ENCODE results near the gene MUTYH. TPM values are rescaled to one million over a fixed set of nuclear protein-coding genes. Genes with fewer than 3 reads are reported as not detected.

MUTYH gene
- total and polyA plus RNA-seq, 3 donors from 2014 or later: 15.1 to 31.5 (median 26.8) TPM

DNA sequence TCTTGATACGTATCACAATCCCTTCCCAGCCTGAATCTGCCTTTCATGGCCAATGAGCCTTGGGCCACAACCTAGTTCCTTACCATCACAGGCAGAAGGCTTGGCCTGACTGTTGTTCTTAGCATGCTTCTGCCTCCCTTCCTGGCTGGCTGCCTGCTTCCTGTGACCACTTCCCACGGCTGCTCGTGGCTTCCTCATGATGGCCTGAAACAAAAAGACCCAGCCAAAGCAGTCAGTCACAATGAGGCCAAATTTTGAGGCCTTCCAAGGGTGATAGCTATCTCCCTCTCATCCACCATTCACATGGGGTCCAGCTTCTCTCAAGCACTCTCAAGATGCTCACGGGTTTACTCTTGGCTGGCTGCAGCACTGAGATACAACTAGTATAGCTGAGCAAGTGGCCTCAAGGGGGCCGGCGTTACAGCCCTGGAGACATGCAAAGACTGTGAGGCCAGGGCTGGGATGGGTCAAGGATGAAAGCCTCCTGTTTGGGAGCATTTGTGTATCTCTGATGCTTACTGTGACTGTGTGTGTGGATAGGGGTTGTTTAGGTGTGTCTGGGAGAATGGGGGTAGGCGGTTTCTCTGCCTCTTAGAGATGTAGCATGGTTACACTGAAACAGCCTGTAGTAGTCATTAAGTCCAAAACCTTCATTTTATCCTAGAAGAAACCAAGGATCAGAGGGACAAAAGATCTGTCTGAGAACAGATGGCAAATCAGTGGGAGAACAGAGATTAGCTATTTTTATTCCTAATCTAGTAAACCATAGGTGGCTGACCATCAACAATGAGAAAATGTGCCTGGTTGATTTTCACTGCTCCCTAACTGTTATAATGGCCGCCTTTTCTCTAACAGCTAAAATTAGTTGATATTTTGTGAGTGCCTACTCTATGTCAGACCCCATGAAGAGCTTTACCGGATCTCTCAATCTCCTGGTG is 5.7 kb downstream of the MUTYH start:
- DNase-seq: no peak
- 64 to 70% methylated on average over 8 to 9 of the region's 9 CpGs for WGBS, 2 donors
- Histone ChIP-seq H3K4me1 (peaks cover 7% of the 10 kb centered on the region), H3K27ac (no peak overlapping the region), H3K27me3 (no peaks in the 10 kb centered on the region), H3K4me3 (no peak overlapping the region), H3K9me3 (no peaks in the 10 kb centered on the region), H3K36me3 (ENCODE audit: low read depth, missing control alignments) (no peaks in the 10 kb centered on the region)
- intact Hi-C loops (cut with DNase I; ENCODE audit: low total_unique reads): no loop called here
- TF ChIP-seq, protein P1, sequence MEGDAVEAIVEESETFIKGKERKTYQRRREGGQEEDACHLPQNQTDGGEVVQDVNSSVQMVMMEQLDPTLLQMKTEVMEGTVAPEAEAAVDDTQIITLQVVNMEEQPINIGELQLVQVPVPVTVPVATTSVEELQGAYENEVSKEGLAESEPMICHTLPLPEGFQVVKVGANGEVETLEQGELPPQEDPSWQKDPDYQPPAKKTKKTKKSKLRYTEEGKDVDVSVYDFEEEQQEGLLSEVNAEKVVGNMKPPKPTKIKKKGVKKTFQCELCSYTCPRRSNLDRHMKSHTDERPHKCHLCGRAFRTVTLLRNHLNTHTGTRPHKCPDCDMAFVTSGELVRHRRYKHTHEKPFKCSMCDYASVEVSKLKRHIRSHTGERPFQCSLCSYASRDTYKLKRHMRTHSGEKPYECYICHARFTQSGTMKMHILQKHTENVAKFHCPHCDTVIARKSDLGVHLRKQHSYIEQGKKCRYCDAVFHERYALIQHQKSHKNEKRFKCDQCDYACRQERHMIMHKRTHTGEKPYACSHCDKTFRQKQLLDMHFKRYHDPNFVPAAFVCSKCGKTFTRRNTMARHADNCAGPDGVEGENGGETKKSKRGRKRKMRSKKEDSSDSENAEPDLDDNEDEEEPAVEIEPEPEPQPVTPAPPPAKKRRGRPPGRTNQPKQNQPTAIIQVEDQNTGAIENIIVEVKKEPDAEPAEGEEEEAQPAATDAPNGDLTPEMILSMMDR (IDR thresholded peaks at IDR 0.05): no peak
- TF ChIP-seq POLR2A (IDR thresholded peaks at IDR 0.05): no peak

DNA sequence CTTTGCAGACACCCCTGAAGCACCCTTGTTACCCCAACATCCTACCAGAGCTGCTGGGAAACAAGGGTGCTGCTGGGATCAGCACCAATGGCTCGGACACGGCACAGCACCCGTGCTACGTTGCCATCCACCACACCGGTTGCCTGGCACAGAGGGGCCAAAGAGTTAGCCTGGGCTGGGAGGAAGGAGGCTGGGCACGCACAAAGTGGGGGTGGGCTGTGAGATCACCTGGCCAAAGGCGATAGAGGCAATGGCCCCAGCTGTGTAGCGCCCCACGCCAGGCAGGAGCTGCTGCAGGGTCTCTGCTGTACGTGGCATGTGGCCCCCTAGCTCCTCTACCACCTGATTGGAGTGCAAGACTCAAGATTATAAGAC is 7.9 kb downstream of the MUTYH start:
- Histone ChIP-seq H3K27ac (no peak overlapping the region), H3K9me3 (no peaks in the 10 kb centered on the region), H3K27me3 (no peaks in the 10 kb centered on the region), H3K4me3 (no peak overlapping the region), H3K4me1 (peaks cover 3% of the 10 kb centered on the region), H3K36me3 (ENCODE audit: low read depth, missing control alignments) (no peaks in the 10 kb centered on the region)
- intact Hi-C loops (cut with DNase I; ENCODE audit: low total_unique reads): no loop called here
- TF ChIP-seq, protein P1 (IDR thresholded peaks at IDR 0.05): no peak
- no peak for TF ChIP-seq POLR2A (IDR thresholded peaks at IDR 0.05)
- 60 to 96% methylated on average over 1 to 10 of the region's 10 CpGs for WGBS, 2 donors
- DNase-seq: no peak

DNA sequence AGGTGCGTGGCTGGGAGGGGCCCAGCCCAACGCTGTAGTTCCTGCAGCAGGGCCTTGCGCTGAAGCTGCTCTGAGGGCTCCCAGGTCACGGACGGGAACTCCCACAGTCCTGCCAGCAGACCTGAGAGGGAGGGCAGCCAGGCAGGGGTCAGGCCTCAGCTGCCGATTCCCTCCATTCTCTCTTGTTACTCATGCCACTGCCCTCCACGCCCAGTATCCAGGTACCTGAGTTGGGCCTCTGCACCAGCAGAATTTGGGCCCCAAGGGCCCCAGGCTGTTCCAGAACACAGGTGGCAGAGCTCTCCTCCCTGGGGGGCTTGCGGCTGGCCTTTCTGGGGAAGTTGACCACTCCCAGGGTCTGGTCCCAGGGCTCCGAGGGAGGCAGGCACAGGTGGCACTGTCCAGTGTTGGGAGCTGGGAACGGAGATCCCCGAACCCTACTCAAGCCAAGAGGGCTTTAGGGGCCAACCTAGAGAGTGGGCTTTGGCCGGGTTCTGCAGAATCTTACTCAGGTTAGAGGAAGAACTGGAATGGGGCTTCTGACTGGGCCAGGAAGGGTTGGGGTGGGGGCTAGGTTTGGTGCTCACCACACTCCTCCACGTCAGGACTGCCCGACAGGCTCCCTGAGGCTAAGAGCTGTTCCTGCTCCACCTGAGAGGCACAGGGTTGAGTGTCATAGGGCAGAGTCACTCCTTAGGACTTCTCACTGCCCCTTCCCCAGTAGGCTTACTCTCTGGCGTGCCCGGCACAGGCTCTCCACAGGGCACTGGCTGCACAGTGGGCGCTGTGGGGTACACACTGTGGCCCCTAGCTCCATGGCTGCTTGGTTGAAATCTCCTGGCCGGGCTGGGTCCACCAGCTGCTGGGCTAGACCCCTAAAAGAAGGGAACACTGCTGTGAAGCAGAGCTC is 8.5 kb downstream of the MUTYH start:
- Histone ChIP-seq H3K36me3 (ENCODE audit: low read depth, missing control alignments) (no peaks in the 10 kb centered on the region), H3K4me1 (peaks cover 9% of the 10 kb centered on the region), H3K9me3 (no peaks in the 10 kb centered on the region), H3K4me3 (no peak overlapping the region), H3K27ac (no peak overlapping the region), H3K27me3 (no peaks in the 10 kb centered on the region)
- TF ChIP-seq, protein P1 (IDR thresholded peaks at IDR 0.05): no peak
- TF ChIP-seq POLR2A (IDR thresholded peaks at IDR 0.05): no peak
- whole genome bisulfite sequencing, 2 donors: 96 to 100% methylated on average over 1 to 18 of the region's 18 CpGs
- no peak for DNase-seq
- intact Hi-C loops (cut with DNase I; ENCODE audit: low total_unique reads): no loop called here

DNA sequence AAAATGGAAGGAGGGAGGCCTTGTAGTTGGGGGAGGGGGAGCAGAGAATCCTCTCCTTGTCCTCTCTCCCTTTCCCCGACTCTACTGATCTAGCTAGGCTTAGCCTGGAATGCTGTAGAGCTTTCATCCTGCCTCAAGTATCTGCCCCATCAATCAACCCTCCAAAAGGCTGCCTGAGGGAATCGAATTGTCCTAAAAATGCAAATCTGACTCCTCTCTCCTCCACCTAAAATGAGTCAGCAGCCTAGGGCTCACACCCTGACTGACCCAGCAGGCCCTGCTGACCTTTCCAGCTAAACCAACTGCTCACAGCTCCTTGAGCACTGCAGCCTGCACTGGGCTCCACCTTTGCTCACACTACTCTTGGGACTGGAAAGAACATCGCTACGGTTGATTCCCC is 10.8 kb downstream of the MUTYH start:
- Histone ChIP-seq H3K9me3 (no peaks in the 10 kb centered on the region), H3K27me3 (no peaks in the 10 kb centered on the region), H3K4me3 (no peak overlapping the region), H3K27ac (no peak overlapping the region), H3K4me1 (peaks cover 9% of the 10 kb centered on the region), H3K36me3 (ENCODE audit: low read depth, missing control alignments) (no peaks in the 10 kb centered on the region)
- TF ChIP-seq, protein P1 (IDR thresholded peaks at IDR 0.05): no peak
- TF ChIP-seq POLR2A (IDR thresholded peaks at IDR 0.05): no peak
- WGBS, 2 donors: 80 to 82% methylated on average over 2 to 4 of the region's 4 CpGs
- intact Hi-C loops (cut with DNase I; ENCODE audit: low total_unique reads): no loop called here
- no peak for DNase-seq
